Uterus (tissue), 2 donors: Measurements from ENCODE around the gene TDG.

Experiments used
- POLR2A ChIP-seq, 2 donors: fragments of 450-650 bp; IDR thresholded peaks; one replicate each; pipeline ENCODE4 v1.6.1; 2016; ENCODE audit warnings: antibody characterized with exemption in 2 of 2, mild to moderate bottlenecking in 1 of 2, moderate library complexity in 1 of 2
- TF ChIP-seq, protein P1 (sequence below), 4 experiments: fragments of 200-600 bp in 2 of 4; fragments of 450-650 bp in 2 of 4; sonication (generic) in 2 of 4; IDR thresholded peaks; one replicate each; pipeline ENCODE4 v1.5.1; 2016 to 2019; ENCODE audit warnings: antibody characterized with exemption in 4 of 4, mild to moderate bottlenecking in 2 of 4, moderate library complexity in 1 of 4

DNA sequence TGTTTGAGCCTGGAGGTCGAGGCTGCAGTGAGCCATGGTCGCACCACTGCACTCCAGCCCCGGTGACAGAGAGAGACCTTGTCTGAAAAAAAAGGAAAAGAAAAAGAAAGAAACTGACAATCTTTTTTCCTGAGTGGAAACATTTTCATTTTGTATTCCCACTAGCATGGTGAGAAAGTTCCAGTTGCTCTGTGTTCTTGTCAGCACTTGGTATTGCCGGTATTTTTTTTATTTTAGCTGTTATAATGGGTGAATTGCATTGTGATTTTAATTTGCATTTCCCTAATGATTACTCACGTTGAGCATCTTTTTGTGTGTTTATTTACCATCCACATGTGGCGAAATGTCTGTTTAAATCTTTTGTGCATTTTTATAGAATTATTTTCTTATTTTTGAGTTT is 58.7 kb downstream of the TDG start:
- TF ChIP-seq, protein P1, sequence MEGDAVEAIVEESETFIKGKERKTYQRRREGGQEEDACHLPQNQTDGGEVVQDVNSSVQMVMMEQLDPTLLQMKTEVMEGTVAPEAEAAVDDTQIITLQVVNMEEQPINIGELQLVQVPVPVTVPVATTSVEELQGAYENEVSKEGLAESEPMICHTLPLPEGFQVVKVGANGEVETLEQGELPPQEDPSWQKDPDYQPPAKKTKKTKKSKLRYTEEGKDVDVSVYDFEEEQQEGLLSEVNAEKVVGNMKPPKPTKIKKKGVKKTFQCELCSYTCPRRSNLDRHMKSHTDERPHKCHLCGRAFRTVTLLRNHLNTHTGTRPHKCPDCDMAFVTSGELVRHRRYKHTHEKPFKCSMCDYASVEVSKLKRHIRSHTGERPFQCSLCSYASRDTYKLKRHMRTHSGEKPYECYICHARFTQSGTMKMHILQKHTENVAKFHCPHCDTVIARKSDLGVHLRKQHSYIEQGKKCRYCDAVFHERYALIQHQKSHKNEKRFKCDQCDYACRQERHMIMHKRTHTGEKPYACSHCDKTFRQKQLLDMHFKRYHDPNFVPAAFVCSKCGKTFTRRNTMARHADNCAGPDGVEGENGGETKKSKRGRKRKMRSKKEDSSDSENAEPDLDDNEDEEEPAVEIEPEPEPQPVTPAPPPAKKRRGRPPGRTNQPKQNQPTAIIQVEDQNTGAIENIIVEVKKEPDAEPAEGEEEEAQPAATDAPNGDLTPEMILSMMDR (IDR thresholded peaks at IDR 0.05), result no peak
- TF ChIP-seq POLR2A (IDR thresholded peaks at IDR 0.05), result no peak
